Ovary (tissue), 9 donors: Measurements from ENCODE around the gene ZNF106. TPM values are rescaled to one million over a fixed set of nuclear protein-coding genes. Genes with fewer than 3 reads are reported as not detected.

ENCODE experiments used
- DNase-seq, 5 donors: peaks; one replicate each; pipeline ENCODE4 v3.0.0-alpha.2; 2019 to 2020
- H3K27ac ChIP-seq, 2 donors: fragments of 200-600 bp; one replicate each; pipeline versions ENCODE4 v1.5.1 to v1.8.0; 2019 to 2022
- H3K27me3 ChIP-seq: fragments of 200-600 bp; one replicate; pipeline ENCODE4 v1.8.0; 2022
- H3K36me3 ChIP-seq: fragments of 200-600 bp; sonication (generic); one replicate; pipeline ENCODE4 v1.5.1; 2019
- H3K4me1 ChIP-seq: one replicate; pipeline ENCODE4 v1.8.1; 2013; ENCODE audit warnings: mild to moderate bottlenecking, moderate library complexity; ENCODE audit not compliant: insufficient read depth
- H3K4me3 ChIP-seq: fragments of 200-600 bp; sonication (generic); one replicate; pipeline ENCODE4 v1.5.1; 2017
- H3K9me3 ChIP-seq, 2 donors: fragments of 200-600 bp in 1 of 2; sonication (generic) in 1 of 2; one replicate each; pipeline versions ENCODE4 v1.5.1 to v1.8.1; 2013 to 2019; ENCODE audit warnings: mild to moderate bottlenecking in 1 of 2, moderate library complexity in 1 of 2
- EP300 ChIP-seq: sonication (generic); formaldehyde crosslinking; IDR thresholded peaks from one replicate; pipeline ENCODE4 v1.6.1; 2017; ENCODE audit warnings: antibody characterized with exemption
- POLR2A ChIP-seq: fragments of 450-650 bp; IDR thresholded peaks from one replicate; pipeline ENCODE4 v1.6.1; 2017; ENCODE audit warnings: antibody characterized with exemption, mild to moderate bottlenecking, moderate library complexity
- WGBS, 3 donors: extraction: QIAGEN DNeasy Blood & Tissue Kit in 1 of 3; methylation state at CpG; one replicate each; pipeline versions ENCODE4 v1.1.5 to v1.1.7; 2013 to 2017; 5-methylcytosine and 5-hydroxymethylcytosine counted together
- intact Hi-C, 4 donors: fragments of 100-400 bp; cut with DNase I; formaldehyde crosslinking; loops; one replicate each; pipeline versions ENCODE4 v1.11.0 to v1.15.1; 2022 to 2023
- polyA plus RNA-seq, 2 donors: library from polyadenylated mRNA; stranded (reverse); fragments of 200-250 nt in 1 of 2; fragments of 350-450 nt in 1 of 2; fragmentation: Illumina TruSeq in 1 of 2; extraction: RNeasy Lipid Tissue Mini Kit (QIAGEN cat#74804) in 1 of 2; gene quantifications; one replicate each; pipeline ENCODE4 v1.2.3, GENCODE V29; 2013 to 2014
- total RNA-seq, 7 donors: library from RNA; depleted of rRNA in 2 of 7; stranded (reverse); fragments of >200 nt in 2 of 7; fragmentation: NEBNext Ultra II Directional in 3 of 7; extraction: Animal tissue kit (Norgen Biotek cat#: 25700) in 3 of 7; gene quantifications; one replicate each; pipeline versions ENCODE4 v1.1.0 to v1.2.4, GENCODE V29; 2016 to 2023
- TF ChIP-seq, protein P1 (sequence below), 3 donors: fragments of 450-650 bp in 2 of 3; fragments of 200-600 bp in 1 of 3; IDR thresholded peaks; one replicate each; pipeline versions ENCODE4 v1.5.1 to v1.8.0; 2016 to 2022; ENCODE audit warnings: antibody characterized with exemption in 3 of 3, mild to moderate bottlenecking in 1 of 3
- donor health status: DM: no; HTN: no; CAD: no; lungs with moderate emphysema.
- donor health status: DM: no; HTN: no; CAD: no.
- donor health status: Bipolar disorder and iron deficiency.
- donor health status: DM: yes; HTN: yes; CAD: no.
- donor health status: DM: no; HTN: no; CAD: no.
- donor health status: DM: yes; HTN: yes; CAD: no.

The ZNF106 gene
- total and polyA plus RNA-seq, 9 donors: 12.2 to 59.0 (median 43.4) TPM

DNA sequence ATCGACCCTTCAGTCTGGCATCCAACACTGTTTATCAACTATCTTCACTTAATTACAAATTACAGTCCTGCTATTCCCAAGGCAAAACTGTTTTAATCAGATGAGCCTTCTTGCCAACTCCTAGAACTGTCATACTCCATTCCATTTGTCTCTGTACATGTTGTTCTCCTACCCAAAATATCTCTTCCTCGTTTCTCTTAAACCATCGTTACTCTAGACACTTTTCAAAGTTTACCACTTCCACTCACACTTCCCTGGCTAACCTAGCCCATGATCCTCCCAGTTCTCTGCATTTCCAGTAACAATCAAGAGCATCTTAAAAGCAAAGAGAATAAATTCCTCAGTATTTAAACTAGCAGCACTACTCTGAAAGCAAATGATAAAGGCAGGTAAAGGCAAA lies 19.9 kb downstream of the ZNF106 start:
- no peak for TF ChIP-seq POLR2A
- TF ChIP-seq EP300: no peak
- TF ChIP-seq, protein P1, sequence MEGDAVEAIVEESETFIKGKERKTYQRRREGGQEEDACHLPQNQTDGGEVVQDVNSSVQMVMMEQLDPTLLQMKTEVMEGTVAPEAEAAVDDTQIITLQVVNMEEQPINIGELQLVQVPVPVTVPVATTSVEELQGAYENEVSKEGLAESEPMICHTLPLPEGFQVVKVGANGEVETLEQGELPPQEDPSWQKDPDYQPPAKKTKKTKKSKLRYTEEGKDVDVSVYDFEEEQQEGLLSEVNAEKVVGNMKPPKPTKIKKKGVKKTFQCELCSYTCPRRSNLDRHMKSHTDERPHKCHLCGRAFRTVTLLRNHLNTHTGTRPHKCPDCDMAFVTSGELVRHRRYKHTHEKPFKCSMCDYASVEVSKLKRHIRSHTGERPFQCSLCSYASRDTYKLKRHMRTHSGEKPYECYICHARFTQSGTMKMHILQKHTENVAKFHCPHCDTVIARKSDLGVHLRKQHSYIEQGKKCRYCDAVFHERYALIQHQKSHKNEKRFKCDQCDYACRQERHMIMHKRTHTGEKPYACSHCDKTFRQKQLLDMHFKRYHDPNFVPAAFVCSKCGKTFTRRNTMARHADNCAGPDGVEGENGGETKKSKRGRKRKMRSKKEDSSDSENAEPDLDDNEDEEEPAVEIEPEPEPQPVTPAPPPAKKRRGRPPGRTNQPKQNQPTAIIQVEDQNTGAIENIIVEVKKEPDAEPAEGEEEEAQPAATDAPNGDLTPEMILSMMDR (IDR thresholded peaks at IDR 0.05): no peak
- no peaks in the 10 kb centered on the region for H3K4me1 ChIP-seq
- H3K4me3 ChIP-seq: no peak overlapping the region
- no peak overlapping the region for H3K27ac ChIP-seq
- no peak for DNase-seq
- 47 to 57% (median 50%) methylated on average over 3 of the region's 3 CpGs for WGBS, 3 donors
- no peaks in the 10 kb centered on the region for H3K9me3 ChIP-seq
- intact Hi-C loops: no loop called here
- H3K27me3 ChIP-seq: no peaks in the 10 kb centered on the region
- no peaks in the 10 kb centered on the region for H3K36me3 ChIP-seq

DNA sequence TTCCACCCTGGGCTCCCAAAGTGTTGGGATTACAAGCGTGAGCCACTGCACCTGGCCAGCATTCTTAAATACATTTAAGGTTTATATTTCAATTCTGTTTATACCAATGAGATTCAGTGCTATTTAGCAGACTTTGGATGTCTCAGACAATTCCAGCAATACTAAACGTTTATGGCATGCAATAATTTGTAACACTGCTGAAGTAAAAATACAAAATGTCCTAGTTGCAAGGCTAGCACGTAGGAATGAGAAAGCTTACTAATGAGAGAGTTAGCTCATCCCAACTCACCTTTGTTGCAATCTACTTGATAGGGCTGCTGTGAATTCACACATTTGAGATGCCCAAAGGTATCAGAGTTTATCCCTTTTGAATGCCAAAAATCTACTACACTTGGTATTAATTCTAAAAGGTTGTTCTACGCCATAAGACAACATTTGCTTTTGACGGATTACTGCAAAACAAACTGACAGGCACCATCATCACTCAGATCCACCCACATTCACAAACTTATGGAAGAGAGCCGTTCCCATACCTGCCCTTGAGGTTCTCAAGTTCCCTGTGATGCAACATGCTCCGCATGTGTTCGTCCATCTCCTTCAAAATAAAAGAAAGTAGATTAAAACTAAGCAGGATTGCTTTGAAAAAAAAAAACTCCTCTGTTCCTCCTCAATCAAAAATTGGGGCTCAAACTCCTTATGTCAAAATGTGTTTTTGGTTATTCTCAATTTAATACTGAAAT lies 25.3 kb downstream of the ZNF106 start:
- Histone ChIP-seq H3K9me3 (no peaks in the 10 kb centered on the region), H3K4me1 (no peaks in the 10 kb centered on the region), H3K27me3 (no peaks in the 10 kb centered on the region), H3K4me3 (no peak overlapping the region), H3K36me3 (no peaks in the 10 kb centered on the region), H3K27ac (no peak overlapping the region)
- intact Hi-C loops: no loop called here
- TF ChIP-seq POLR2A (no peak), EP300 (no peak)
- TF ChIP-seq, protein P1 (IDR thresholded peaks at IDR 0.05): no peak
- no peak for DNase-seq
- WGBS, 3 donors: 83 to 85% (median 84%) methylated on average over 8 of the region's 8 CpGs

DNA sequence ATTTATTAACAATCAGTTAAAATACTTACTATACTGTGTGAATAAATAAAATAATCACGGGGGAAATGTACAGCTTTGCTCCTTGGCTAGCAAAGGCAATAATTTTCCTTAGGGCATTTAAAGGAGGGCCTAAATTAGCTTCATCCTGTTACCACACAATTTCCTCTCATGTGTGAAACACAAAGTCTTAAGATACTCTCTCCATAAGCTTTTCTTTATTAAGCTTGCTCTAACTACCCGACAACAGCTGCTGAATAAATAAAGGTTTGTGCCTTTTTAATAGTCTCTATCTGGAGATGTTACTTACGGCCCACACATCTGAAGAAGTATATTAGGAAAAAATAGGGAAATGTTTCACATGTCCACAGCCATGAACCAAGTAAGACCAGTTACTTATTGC lies 29.7 kb downstream of the ZNF106 start:
- WGBS, 3 donors: 49 to 54% (median 52%) methylated on average over 3 of the region's 3 CpGs
- TF ChIP-seq, protein P1 (IDR thresholded peaks at IDR 0.05): no peak
- TF ChIP-seq POLR2A: no peak
- TF ChIP-seq EP300: no peak
- no peak for DNase-seq
- no peak overlapping the region for H3K4me3 ChIP-seq
- no peaks in the 10 kb centered on the region for H3K27me3 ChIP-seq
- intact Hi-C loops: no loop called here
- peaks cover 8% of the 10 kb centered on the region for H3K4me1 ChIP-seq
- no peaks in the 10 kb centered on the region for H3K36me3 ChIP-seq
- H3K27ac ChIP-seq: no peak overlapping the region
- no peaks in the 10 kb centered on the region for H3K9me3 ChIP-seq

DNA sequence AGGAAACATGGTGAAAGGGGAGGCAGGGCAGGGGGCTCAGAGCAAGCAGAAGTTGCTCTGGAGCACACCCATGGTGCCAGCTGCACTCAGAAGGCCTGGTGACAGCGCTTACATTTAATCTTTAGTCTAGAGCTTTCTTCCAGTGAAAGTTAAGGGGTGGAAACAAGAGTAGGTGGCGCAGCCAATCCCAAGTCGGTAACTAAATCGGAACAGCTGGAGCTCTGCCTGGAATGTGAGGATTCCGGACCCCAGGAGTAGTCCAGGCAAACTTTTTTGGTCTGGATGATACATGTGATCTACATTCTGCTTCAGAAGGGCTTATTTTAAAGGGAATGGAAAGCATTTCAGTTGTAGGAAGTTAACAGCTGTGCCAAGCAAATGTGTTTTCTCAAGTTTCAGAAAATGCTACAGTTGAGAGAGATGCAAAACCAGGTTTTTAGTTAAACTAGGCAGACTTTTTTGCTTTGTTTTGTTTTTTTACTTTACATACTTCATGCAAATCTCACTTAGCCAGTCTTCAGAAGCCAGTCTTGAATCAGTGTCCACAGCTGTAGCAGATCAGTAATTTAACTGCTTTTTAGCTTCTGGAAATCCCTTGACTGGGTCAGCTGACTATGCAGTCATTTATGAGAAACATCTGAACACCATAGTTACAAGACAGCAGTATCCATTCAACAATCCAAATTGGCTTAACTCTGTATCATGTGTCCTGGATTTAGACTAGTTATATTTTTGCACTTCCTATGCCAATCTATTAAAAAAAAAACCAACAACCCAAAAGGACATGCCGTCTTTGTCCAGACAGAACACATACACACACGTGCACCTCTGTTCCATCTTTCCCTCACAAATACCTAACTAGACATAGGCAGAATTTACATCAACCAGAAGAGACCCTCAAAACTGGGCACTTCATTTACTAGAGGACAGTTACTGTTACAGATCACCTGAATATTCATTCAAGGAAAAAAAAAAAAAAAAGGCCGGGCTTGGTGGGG lies 33.2 kb downstream of the ZNF106 start:
- peak; percentile 62 to 82 (median 76) for DNase-seq
- Histone ChIP-seq H3K27me3 (no peaks in the 10 kb centered on the region), H3K36me3 (no peaks in the 10 kb centered on the region), H3K4me3 (peak overlapping the region; percentile 11), H3K9me3 (no peaks in the 10 kb centered on the region), H3K4me1 (peaks cover 8% of the 10 kb centered on the region), H3K27ac (peak overlapping the region; percentile 37 to 76)
- intact Hi-C loops: no loop called here
- 14% methylated on average over 8 of the region's 8 CpGs for WGBS, 3 donors
- TF ChIP-seq POLR2A (no peak), EP300 (no peak)
- TF ChIP-seq, protein P1 (IDR thresholded peaks at IDR 0.05): no peak
